ENCODE measurements around the gene ZNF705A. TPM values are rescaled to one million over a fixed set of nuclear protein-coding genes. Genes with fewer than 3 reads are reported as not detected.

The ZNF705A gene
- polyA plus RNA-seq, 3 donors, result not detected

GRCh38 chr12:8143261-8143660 is 13.6 kb upstream of the ZNF705A start:
- peak overlapping the region in 2 of 7 donors; percentile 27 to 50 for H3K27ac Mint-ChIP-seq
- Histone ChIP-seq H4K20me1 (ENCODE audit: insufficient read depth, low read length) (no peaks in the 10 kb centered on the region), H3K9ac (ENCODE audit: insufficient read depth, low read length, poor library complexity, severe bottlenecking) (no peak overlapping the region), H3K36me3 (replicated peaks in 1 of 2; ENCODE audit: control insufficient read depth in 1 of 2, insufficient read depth in 2 of 2, low read length in 2 of 2) (peaks cover 21 to 42% of the 10 kb centered on the region in 2 donors), H3K9me3 (replicated peaks in 1 of 2; ENCODE audit: control insufficient read depth in 1 of 2, insufficient read depth in 1 of 2, low read length in 2 of 2) (peaks cover 7 to 8% of the 10 kb centered on the region in 2 donors), H3K4me2 (replicated peaks; ENCODE audit: extremely low read depth, low read length, poor library complexity, severe bottlenecking) (no peak overlapping the region), H3K79me2 (ENCODE audit: insufficient read depth, low read length) (no peaks in the 10 kb centered on the region), H2AFZ (ENCODE audit: insufficient read depth, low read depth, low read length, poor library complexity, severe bottlenecking) (no peak overlapping the region), H3K27ac (ENCODE audit: low read depth in 1 of 2, low read length in 2 of 2) (no peak overlapping the region), H3K4me3 (replicated peaks in 1 of 3; ENCODE audit: low read depth in 2 of 3, low read length in 3 of 3) (no peak overlapping the region), H3K27me3 (ENCODE audit: control insufficient read depth in 2 of 2, insufficient read depth in 2 of 2, low read length in 2 of 2) (no peaks in the 10 kb centered on the region), H3K4me1 (ENCODE audit: control insufficient read depth in 1 of 2, insufficient read depth in 2 of 2, low read length in 2 of 2) (no peaks in the 10 kb centered on the region)
- peaks cover 41 to 44% of the 10 kb centered on the region in 2 donors for H3K36me3 Mint-ChIP-seq
- H3K27me3 Mint-ChIP-seq (ENCODE audit: low read depth in 3 of 3), result peaks cover 2 to 6% (median 3%) of the 10 kb centered on the region in 3 donors
- intact Hi-C loops (cut with micrococcal nuclease), result no loop called here
- no peak overlapping the region for H3K4me3 Mint-ChIP-seq
- peaks cover 9 to 18% (median 16%) of the 10 kb centered on the region in 7 donors for H3K9me3 Mint-ChIP-seq
- no peak for DNase-seq
- no peaks in the 10 kb centered on the region for H3K4me1 Mint-ChIP-seq
- TF ChIP-seq, protein P1, sequence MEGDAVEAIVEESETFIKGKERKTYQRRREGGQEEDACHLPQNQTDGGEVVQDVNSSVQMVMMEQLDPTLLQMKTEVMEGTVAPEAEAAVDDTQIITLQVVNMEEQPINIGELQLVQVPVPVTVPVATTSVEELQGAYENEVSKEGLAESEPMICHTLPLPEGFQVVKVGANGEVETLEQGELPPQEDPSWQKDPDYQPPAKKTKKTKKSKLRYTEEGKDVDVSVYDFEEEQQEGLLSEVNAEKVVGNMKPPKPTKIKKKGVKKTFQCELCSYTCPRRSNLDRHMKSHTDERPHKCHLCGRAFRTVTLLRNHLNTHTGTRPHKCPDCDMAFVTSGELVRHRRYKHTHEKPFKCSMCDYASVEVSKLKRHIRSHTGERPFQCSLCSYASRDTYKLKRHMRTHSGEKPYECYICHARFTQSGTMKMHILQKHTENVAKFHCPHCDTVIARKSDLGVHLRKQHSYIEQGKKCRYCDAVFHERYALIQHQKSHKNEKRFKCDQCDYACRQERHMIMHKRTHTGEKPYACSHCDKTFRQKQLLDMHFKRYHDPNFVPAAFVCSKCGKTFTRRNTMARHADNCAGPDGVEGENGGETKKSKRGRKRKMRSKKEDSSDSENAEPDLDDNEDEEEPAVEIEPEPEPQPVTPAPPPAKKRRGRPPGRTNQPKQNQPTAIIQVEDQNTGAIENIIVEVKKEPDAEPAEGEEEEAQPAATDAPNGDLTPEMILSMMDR (IDR thresholded peaks at IDR 0.05), result no peak

GRCh38 chr12:8145754-8146441 is 10.9 kb upstream of the ZNF705A start:
- no peak for DNase-seq
- H3K4me1 Mint-ChIP-seq, result peaks cover 5% of the 10 kb centered on the region
- Histone ChIP-seq H3K4me2 (replicated peaks; ENCODE audit: extremely low read depth, low read length, poor library complexity, severe bottlenecking) (no peak overlapping the region), H4K20me1 (ENCODE audit: insufficient read depth, low read length) (no peaks in the 10 kb centered on the region), H3K36me3 (replicated peaks in 1 of 2; ENCODE audit: control insufficient read depth in 1 of 2, insufficient read depth in 2 of 2, low read length in 2 of 2) (peaks cover 0 to 17% of the 10 kb centered on the region in 2 donors), H2AFZ (ENCODE audit: insufficient read depth, low read depth, low read length, poor library complexity, severe bottlenecking) (no peak overlapping the region), H3K4me3 (replicated peaks in 1 of 3; ENCODE audit: low read depth in 2 of 3, low read length in 3 of 3) (no peak overlapping the region), H3K4me1 (ENCODE audit: control insufficient read depth in 1 of 2, insufficient read depth in 2 of 2, low read length in 2 of 2) (no peaks in the 10 kb centered on the region), H3K9ac (ENCODE audit: insufficient read depth, low read length, poor library complexity, severe bottlenecking) (no peak overlapping the region), H3K9me3 (replicated peaks in 1 of 2; ENCODE audit: control insufficient read depth in 1 of 2, insufficient read depth in 1 of 2, low read length in 2 of 2) (peaks cover 6 to 7% of the 10 kb centered on the region in 2 donors), H3K79me2 (ENCODE audit: insufficient read depth, low read length) (no peaks in the 10 kb centered on the region), H3K27ac (ENCODE audit: low read depth in 1 of 2, low read length in 2 of 2) (no peak overlapping the region), H3K27me3 (ENCODE audit: control insufficient read depth in 2 of 2, insufficient read depth in 2 of 2, low read length in 2 of 2) (no peaks in the 10 kb centered on the region)
- H3K4me3 Mint-ChIP-seq, result no peak overlapping the region
- peaks cover 16 to 21% of the 10 kb centered on the region in 2 donors for H3K36me3 Mint-ChIP-seq
- 96% methylated on average over 12 of the region's 19 CpGs for WGBS (ENCODE audit: insufficient coverage)
- intact Hi-C loops (cut with micrococcal nuclease), result no loop called here
- H3K27me3 Mint-ChIP-seq (ENCODE audit: low read depth in 3 of 3), result peaks cover 3 to 6% (median 3%) of the 10 kb centered on the region in 3 donors
- no peak overlapping the region for H3K27ac Mint-ChIP-seq
- TF ChIP-seq, protein P1 (IDR thresholded peaks at IDR 0.05), result no peak
- peaks cover 5 to 15% (median 12%) of the 10 kb centered on the region in 7 donors for H3K9me3 Mint-ChIP-seq
